CMK (cell line): ENCODE results near the gene B4GALT5.

ENCODE experiments used
- DNase-seq: peaks from one replicate; pipeline ENCODE4 v3.0.0-alpha.2; 2010; ENCODE audit warnings: low read depth

B4GALT5 gene

GRCh38 chr20:49607568-49607967 is 106.1 kb downstream of the B4GALT5 start:
- DNase-seq: no peak

GRCh38 chr20:49603209-49603627 is 110.5 kb downstream of the B4GALT5 start:
- no peak for DNase-seq

- DNase-seq: no peak
Observed at GRCh38 chr20:49602345-49603208, 111.1 kb downstream of the B4GALT5 start.

- no peak for DNase-seq
Observed at GRCh38 chr20:49601153-49601924, 112.3 kb downstream of the B4GALT5 start.

- no peak for DNase-seq
Observed at GRCh38 chr20:49599746-49600113, 113.9 kb downstream of the B4GALT5 start.

- no peak for DNase-seq
Observed at GRCh38 chr20:49597825-49598395, 115.8 kb downstream of the B4GALT5 start.

GRCh38 chr20:49595811-49596561 is 117.7 kb downstream of the B4GALT5 start:
- no peak for DNase-seq

GRCh38 chr20:49595346-49595745 is 118.3 kb downstream of the B4GALT5 start:
- DNase-seq: no peak

- DNase-seq: no peak
Observed at GRCh38 chr20:49594931-49595315, 118.8 kb downstream of the B4GALT5 start.

GRCh38 chr20:49594143-49594930 is 119.3 kb downstream of the B4GALT5 start:
- no peak for DNase-seq

GRCh38 chr20:49593466-49594142 is 120.1 kb downstream of the B4GALT5 start:
- no peak for DNase-seq

- no peak for DNase-seq
Observed at GRCh38 chr20:49592120-49592519, 121.6 kb downstream of the B4GALT5 start.

GRCh38 chr20:49591217-49591865 is 122.3 kb downstream of the B4GALT5 start:
- DNase-seq: no peak

GRCh38 chr20:49590163-49591017 is 123.3 kb downstream of the B4GALT5 start:
- DNase-seq: no peak

- DNase-seq: no peak
Observed at GRCh38 chr20:49589747-49590146, 123.9 kb downstream of the B4GALT5 start.

GRCh38 chr20:49587111-49587570 is 126.5 kb downstream of the B4GALT5 start:
- DNase-seq: no peak

- no peak for DNase-seq
Observed at GRCh38 chr20:49585585-49586245, 128.0 kb downstream of the B4GALT5 start.
